22Rv1 (cell line): ENCODE results near the gene TMEM218.

Source experiments
- ZFX ChIP-seq: fragments of 450-650 bp; IDR thresholded peaks from 2 replicates; pipeline ENCODE4 v1.6.1; 2017; ENCODE audit warnings: antibody characterized with exemption, borderline replicate concordance
- TF ChIP-seq, protein P1 (sequence below): fragments of 450-650 bp; IDR thresholded peaks from 2 replicates; pipeline ENCODE4 v1.5.1; 2017; ENCODE audit warnings: mild to moderate bottlenecking

DNA sequence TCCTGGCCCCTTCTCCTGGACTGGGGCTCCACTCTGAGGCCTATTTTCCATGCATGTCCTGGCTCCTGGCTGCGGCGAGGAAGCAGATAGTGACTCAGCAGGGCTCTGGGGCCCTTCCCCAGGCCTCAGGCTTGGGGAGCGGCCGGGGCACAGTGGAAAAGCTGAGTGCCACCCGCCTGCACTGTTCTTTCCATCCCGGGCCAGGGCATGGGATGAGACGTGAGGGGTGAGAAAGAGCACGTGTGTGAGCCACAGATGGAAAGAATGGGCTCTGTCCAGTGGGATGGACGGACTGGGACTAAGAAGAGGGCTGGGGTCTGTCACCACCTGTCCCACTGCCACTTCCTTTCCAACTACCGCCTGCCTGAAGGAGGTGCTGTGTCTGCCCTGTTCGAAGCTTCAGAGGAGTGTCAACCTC is 35.5 kb downstream of the TMEM218 start:
- TF ChIP-seq, protein P1, sequence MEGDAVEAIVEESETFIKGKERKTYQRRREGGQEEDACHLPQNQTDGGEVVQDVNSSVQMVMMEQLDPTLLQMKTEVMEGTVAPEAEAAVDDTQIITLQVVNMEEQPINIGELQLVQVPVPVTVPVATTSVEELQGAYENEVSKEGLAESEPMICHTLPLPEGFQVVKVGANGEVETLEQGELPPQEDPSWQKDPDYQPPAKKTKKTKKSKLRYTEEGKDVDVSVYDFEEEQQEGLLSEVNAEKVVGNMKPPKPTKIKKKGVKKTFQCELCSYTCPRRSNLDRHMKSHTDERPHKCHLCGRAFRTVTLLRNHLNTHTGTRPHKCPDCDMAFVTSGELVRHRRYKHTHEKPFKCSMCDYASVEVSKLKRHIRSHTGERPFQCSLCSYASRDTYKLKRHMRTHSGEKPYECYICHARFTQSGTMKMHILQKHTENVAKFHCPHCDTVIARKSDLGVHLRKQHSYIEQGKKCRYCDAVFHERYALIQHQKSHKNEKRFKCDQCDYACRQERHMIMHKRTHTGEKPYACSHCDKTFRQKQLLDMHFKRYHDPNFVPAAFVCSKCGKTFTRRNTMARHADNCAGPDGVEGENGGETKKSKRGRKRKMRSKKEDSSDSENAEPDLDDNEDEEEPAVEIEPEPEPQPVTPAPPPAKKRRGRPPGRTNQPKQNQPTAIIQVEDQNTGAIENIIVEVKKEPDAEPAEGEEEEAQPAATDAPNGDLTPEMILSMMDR: no peak
- TF ChIP-seq ZFX: no peak
